Stomach (tissue), 4 donors: ENCODE results near the gene TMEM72.
"Not testable (repeated sequence)": the region's sequence is repeated elsewhere in the genome, so short reads cannot be mapped to it uniquely, and the experiment has no call there.

Experiments used
- POLR2A ChIP-seq, 4 donors: fragments of 450-650 bp; IDR thresholded peaks; one replicate each; pipeline ENCODE4 v1.6.1; 2016; ENCODE audit warnings: antibody characterized with exemption in 4 of 4, control low read depth in 2 of 4, mild to moderate bottlenecking in 1 of 4, moderate library complexity in 1 of 4
- POLR2AphosphoS5 ChIP-seq, 3 donors: sonication (generic); formaldehyde crosslinking; IDR thresholded peaks; one replicate each; pipeline ENCODE4 v1.6.1; 2016; ENCODE audit warnings: antibody characterized with exemption in 3 of 3

DNA sequence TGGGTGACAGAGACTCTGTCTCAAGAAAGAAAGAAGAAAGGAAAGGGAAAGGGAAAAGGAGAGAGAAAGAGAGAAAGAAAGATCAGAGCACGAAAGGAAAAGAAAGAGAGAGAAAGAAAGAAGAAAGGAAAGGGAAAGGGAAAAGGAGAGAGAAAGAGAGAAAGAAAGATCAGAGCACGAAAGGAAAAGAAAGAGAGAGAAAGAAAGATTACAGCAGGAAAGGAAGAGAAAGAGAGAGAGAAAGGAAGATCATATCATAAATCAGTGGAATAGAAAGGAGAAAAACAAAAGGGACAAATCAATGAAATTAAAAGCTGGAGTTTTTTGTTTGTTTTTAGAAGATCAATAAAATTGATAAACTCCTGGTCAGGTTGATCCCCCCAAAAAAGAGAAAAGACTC, 44.8 kb upstream of the TMEM72 start:
- not testable (repeated sequence) for TF ChIP-seq POLR2AphosphoS5, POLR2A (IDR thresholded peaks at IDR 0.05)
